Stomach smooth muscle (tissue), 2 donors: ENCODE measurements around the gene TAF1B.
"Not testable (repeated sequence)": the region's sequence is repeated elsewhere in the genome, so short reads cannot be mapped to it uniquely, and the experiment has no call there.

Experiments used
- H3K27ac ChIP-seq: one replicate; pipeline ENCODE4 v1.7.0; 2013; ENCODE audit warnings: mild to moderate bottlenecking, low read length, inconsistent platforms
- H3K27me3 ChIP-seq, 2 donors: one replicate each; pipeline ENCODE4 v1.7.0; 2013; ENCODE audit warnings: low read length in 2 of 2; ENCODE audit not compliant: insufficient read depth in 2 of 2, control insufficient read depth in 1 of 2
- H3K36me3 ChIP-seq, 2 donors: one replicate each; pipeline ENCODE4 v1.7.0; 2013; ENCODE audit warnings: low read length in 2 of 2; ENCODE audit not compliant: control insufficient read depth in 2 of 2, insufficient read depth in 2 of 2
- H3K4me1 ChIP-seq: one replicate; pipeline ENCODE4 v1.7.0; 2013; ENCODE audit warnings: low read length; ENCODE audit not compliant: control insufficient read depth, insufficient read depth
- H3K4me3 ChIP-seq, 2 donors: one replicate each; pipeline ENCODE4 v1.7.0; 2013; ENCODE audit warnings: low read length in 2 of 2
- H3K9ac ChIP-seq, 2 donors: one replicate each; pipeline ENCODE4 v1.7.0; 2013; ENCODE audit warnings: low read length in 2 of 2, mild to moderate bottlenecking in 1 of 2
- H3K9me3 ChIP-seq, 2 donors: one replicate each; pipeline ENCODE4 v1.7.0; 2013; ENCODE audit warnings: low read length in 2 of 2; ENCODE audit not compliant: control insufficient read depth in 2 of 2
- donor health status: healthy.
- donor health status: Pancreatic carcinoma.

Gene TAF1B

DNA sequence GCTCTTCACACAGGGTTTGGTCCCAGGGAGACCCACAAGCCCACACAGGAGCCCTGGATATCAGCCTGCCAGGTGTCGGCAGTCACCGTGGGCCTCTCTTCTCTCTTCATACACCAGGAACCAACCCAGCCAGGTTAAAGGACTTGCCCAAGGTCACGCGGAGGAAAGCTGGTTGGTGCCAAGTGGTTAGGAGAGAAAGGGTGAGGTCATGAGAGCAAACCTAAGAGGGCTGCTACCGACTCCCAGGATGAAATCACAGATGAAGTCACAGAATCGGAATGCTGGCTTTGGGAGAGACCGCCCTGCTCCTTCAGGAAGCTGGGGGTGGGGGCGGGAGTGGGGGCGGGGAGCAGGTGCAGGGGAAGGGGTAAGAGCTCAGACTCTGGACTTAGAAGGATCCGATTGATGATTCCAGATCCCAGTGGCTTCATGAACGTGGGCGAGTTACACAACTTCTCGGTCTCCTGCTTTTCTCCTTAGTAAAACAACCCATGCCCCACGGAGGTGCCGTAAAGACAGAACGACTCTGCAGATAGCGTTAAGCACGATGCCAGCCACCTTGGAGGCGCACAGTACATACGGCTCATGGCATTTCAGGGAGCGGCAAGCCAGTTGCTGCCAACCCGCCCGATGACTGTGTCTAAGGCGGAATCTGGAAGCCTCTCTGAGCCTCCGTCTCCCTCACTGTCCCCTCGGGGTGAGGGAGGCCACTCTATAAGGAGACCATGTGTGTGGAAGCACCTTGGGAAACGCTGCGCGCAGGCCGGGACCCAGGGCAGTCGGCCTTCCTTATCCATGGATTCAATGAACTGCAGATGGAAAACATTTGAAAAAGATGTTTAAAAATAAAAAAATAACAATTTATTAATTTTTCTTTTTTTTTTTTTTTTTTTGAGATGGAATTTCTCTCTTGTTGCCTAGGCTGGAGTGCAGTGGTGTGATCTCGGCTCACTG lies 23.0 kb upstream of the TAF1B start:
- Histone ChIP-seq H3K9me3 (no peaks in the 10 kb centered on the region), H3K9ac (no peak overlapping the region), H3K36me3 (no peaks in the 10 kb centered on the region), H3K27ac (no peak overlapping the region), H3K4me3 (no peak overlapping the region), H3K4me1 (no peaks in the 10 kb centered on the region), H3K27me3 (no peaks in the 10 kb centered on the region)

DNA sequence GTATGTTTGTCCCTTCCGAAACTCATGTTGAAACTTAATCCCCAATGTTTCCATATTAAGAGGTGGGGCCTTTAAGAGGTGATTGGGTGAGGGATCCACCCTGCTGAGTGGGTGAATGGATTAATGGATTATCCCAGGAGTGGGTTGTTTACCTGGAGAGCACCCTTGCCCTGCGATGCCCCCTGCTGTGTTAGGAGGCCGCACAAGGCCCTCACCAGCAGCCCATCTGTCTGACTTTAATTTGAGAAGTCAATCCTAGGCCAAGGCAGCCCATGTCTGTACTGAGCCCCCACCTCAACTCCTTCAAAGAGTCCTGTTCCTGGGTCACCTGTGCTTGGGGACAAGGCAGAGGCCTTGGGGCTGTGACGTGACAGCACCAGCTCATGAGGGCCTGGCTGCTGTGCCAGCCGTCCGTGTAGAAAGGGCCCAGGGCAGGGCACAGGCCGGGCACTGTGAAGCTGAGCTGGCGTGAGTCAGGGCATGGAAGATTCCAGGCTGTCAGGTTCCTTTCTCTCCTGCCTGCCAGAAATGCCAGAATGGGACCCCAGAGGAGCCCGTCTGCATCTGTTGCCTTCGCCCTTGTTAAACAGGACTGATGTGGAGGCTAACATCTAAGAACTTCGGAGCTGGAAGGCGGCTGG lies 21.3 kb upstream of the TAF1B start:
- no peak overlapping the region for H3K4me3 ChIP-seq
- no peaks in the 10 kb centered on the region for H3K36me3 ChIP-seq
- no peak overlapping the region for H3K9ac ChIP-seq
- H3K4me1 ChIP-seq, result no peaks in the 10 kb centered on the region
- H3K27ac ChIP-seq, result no peak overlapping the region
- no peaks in the 10 kb centered on the region for H3K9me3 ChIP-seq
- no peaks in the 10 kb centered on the region for H3K27me3 ChIP-seq

DNA sequence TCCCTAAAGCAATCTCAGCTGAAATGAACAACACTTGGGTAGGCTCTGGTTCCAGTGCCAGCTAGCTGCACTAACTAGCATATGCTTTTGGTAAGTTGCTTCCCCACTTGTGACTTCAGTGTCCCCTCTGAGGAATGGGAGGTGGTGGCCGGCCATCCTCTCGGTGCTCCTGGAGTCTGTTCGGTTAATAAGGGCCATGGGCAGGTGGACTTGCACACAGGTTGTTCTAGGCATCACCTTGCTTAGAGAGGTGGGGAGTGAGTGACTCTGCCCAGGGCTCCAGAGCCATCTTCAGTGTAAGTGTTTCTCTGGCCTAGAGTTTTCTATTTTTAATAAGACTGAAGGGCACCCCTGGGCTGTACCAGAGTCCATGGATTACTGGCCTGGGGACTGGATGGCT lies 18.8 kb upstream of the TAF1B start:
- no peaks in the 10 kb centered on the region for H3K9me3 ChIP-seq
- no peak overlapping the region for H3K27ac ChIP-seq
- H3K4me1 ChIP-seq, result no peaks in the 10 kb centered on the region
- H3K4me3 ChIP-seq, result no peak overlapping the region
- H3K27me3 ChIP-seq, result no peaks in the 10 kb centered on the region
- no peaks in the 10 kb centered on the region for H3K36me3 ChIP-seq
- H3K9ac ChIP-seq, result no peak overlapping the region

DNA sequence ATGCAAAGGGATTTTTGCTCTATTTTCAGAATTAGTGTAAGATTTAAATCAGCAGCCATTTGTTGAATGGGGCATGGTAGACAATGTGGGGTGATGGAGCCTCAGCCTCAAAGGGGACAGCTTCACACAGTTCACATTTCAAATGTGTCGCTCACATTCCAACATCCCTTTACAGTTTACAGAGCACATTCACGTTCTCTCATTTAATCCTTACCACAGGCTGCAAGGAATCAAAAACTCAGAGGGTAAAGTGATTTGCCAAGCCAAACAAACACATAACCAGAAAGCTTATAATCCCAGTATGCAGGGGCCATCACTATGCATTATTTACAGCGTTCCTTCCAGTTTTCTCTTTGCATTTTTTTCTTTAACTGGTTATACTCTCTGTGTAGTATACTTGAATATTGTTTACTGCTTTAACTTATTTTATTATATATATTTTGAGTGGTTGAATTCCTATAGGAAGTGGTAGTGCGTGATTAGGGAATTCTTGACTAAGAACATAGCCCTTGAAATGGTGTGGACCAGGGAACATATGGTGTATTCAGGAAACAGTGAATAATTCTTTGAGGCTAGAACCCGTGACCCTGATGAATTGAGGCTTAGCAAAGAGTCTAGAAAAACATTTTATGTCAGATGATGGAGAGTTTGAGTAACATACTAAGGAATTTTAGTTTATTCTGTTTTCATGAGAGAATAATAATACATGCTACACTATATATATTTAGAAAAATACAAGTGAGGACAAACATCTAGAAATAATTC lies 18.1 kb upstream of the TAF1B start:
- Histone ChIP-seq H3K9ac (no peak overlapping the region), H3K4me3 (no peak overlapping the region), H3K27me3 (no peaks in the 10 kb centered on the region), H3K4me1 (no peaks in the 10 kb centered on the region), H3K9me3 (no peaks in the 10 kb centered on the region), H3K36me3 (no peaks in the 10 kb centered on the region), H3K27ac (no peak overlapping the region)

DNA sequence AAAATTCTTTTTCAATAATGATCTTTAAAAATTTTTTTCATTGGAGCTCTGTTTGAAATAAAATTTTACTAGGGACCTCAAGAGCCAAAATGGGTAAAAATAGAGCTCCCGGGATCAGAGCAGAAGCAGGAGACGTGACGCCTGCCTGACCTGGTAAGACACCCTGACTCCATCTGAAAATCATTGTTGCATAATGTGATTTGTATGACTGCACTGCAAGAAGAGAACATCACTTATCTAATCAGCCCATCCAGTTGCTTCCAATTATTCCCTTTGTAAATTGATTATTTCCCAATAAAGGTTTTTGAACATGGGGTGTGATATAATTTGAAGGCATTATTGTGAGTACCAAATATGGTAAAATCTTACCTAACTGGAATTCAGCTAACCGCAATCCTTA lies 17.1 kb upstream of the TAF1B start:
- Histone ChIP-seq H3K9me3 (no peaks in the 10 kb centered on the region), H3K4me1 (no peaks in the 10 kb centered on the region)

DNA sequence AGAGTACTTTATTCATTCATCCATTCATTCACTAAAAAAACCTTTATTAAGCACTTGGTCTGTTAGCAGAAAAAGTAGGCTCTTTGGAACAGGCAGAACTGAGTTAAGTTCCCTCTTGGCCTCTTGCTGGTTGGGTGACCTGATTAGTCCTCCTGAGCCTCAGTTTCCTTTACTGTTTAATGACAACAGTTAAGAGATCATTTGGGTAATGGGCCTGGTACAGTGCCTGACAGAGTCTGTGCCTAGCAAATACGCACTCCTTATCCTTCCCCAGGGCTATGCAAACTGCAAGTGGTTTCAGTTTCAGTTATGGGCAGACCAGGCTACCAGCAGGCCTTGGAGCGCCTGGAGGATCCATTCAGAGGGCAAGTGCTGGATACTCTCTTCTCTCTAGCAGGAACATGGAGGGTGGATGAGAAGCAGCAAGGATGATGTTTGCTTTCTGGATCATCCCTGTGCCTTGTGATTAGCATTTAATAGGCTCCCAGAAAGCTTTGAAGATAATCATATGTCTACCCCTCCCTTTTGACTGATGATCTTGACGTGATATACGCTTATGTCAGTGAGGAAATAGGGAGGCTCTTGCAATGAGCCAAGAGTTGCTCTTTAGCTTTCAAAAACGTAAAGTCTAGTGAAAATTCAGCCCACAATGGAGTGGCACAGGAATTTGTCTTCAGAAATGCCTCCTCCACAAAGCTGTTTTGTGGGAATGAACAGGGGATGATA lies 12.4 kb upstream of the TAF1B start:
- Histone ChIP-seq H3K9me3 (no peaks in the 10 kb centered on the region), H3K9ac (no peak overlapping the region), H3K27ac (no peak overlapping the region), H3K27me3 (no peaks in the 10 kb centered on the region), H3K4me3 (no peak overlapping the region), H3K36me3 (no peaks in the 10 kb centered on the region), H3K4me1 (no peaks in the 10 kb centered on the region)

More for the DNA sequence above, 17.1 kb upstream of the TAF1B start:
- H3K4me3 ChIP-seq, result no peak overlapping the region
- H3K27me3 ChIP-seq, result no peaks in the 10 kb centered on the region
- no peaks in the 10 kb centered on the region for H3K36me3 ChIP-seq
- no peak overlapping the region for H3K9ac ChIP-seq
- no peak overlapping the region for H3K27ac ChIP-seq

DNA sequence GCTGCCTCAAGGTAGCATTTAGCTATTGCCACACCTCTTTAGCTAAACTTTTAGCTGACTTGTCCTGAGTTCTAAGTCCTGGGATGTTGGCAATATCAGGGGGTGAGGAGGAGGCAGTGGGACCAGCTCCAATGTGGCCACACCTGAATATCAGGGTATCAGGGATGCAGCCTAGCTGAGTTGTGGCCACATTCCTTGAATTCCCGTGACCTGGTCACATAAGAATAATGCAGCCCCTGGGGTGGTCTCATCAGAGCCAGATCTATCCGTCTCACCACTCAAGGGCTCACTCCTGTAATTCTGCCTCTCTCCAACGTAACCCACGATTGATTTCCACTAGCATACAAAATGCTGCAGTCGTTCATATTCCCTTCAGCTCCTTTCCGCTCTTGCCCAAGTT lies 11.6 kb upstream of the TAF1B start:
- Histone ChIP-seq H3K9me3 (no peaks in the 10 kb centered on the region), H3K36me3 (no peaks in the 10 kb centered on the region), H3K4me1 (no peaks in the 10 kb centered on the region), H3K4me3 (no peak overlapping the region), H3K27ac (no peak overlapping the region), H3K9ac (no peak overlapping the region), H3K27me3 (no peaks in the 10 kb centered on the region)

DNA sequence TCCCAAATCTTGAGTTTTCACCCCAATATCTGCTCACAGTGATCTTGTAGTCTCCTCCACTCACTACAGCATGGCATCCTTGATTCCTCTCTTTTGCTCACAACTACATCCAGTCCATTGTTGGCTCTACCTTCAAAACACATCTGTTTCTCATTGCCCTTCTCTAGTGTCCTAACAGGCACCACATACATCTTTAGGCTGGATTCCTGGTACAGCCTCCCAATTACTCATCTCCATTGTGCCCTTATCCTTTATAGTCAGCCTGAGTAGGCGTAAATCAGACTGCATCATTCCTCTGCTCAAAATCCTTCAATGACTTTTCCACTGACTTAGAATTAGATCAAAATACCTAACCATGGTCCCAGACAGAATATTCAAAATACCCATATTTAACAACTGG lies 10.7 kb upstream of the TAF1B start:
- H3K27ac ChIP-seq, result no peak overlapping the region
- H3K9me3 ChIP-seq, result no peaks in the 10 kb centered on the region
- H3K4me3 ChIP-seq, result no peak overlapping the region
- H3K27me3 ChIP-seq, result no peaks in the 10 kb centered on the region
- H3K9ac ChIP-seq, result no peak overlapping the region
- H3K4me1 ChIP-seq, result no peaks in the 10 kb centered on the region
- H3K36me3 ChIP-seq, result no peaks in the 10 kb centered on the region

DNA sequence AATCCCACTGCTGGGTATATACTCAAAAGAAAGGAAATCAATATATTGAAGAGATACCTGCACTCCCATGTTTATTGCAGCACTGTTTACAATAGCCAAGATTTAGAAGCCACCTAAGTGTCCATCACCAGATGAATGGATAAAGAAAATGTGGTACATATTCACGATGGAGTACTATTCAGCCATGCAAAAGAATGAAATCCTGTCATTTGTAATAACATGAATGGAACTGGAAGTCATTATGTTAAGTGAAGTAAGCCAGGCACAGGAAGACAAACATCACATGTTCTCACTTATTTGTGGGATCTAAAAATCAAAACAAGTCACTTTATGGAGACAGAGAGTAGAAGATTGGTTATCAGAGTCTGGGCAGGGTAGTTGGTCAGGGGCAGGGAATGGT lies 8.2 kb upstream of the TAF1B start:
- H3K36me3 ChIP-seq, H3K4me3 ChIP-seq, H3K27me3 ChIP-seq, H3K27ac ChIP-seq, H3K4me1 ChIP-seq, H3K9me3 ChIP-seq, H3K9ac ChIP-seq: not testable (repeated sequence)

DNA sequence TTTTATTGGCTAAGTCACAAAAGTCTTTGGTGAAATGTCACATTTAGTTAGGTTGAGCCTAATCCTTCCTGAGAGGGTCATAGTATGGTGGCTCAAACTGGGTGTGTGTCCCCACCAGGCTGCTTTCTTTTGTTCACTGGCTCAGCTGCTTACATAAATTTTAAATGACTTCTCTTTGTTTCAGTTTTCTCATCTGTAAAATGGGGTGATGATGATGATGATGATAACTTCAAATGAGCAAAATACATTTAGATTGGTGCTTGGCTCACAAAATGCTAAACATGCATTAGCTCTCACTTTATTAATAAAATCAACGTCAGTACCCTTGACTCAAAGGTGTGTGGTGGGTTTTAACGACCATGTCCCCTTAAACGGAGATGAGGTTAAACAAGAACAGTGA lies 7.2 kb upstream of the TAF1B start:
- Histone ChIP-seq H3K4me1 (no peaks in the 10 kb centered on the region), H3K27ac (no peak overlapping the region)

More for the DNA sequence above, 7.2 kb upstream of the TAF1B start:
- H3K36me3 ChIP-seq, result no peaks in the 10 kb centered on the region
- no peak overlapping the region for H3K4me3 ChIP-seq
- no peaks in the 10 kb centered on the region for H3K9me3 ChIP-seq
- no peaks in the 10 kb centered on the region for H3K27me3 ChIP-seq
- H3K9ac ChIP-seq, result no peak overlapping the region
